ENCODE data around the gene PRPF38B.

The PRPF38B gene

GRCh38 chr1:108734171-108734865 lies 42.2 kb downstream of the PRPF38B start:
- Histone ChIP-seq H3K36me3 (ENCODE audit: control insufficient read depth, insufficient read depth, low read length) (no peaks in the 10 kb centered on the region), H3K27me3 (ENCODE audit: control insufficient read depth, insufficient read depth, low read length) (no peaks in the 10 kb centered on the region), H3K9ac (ENCODE audit: low read length) (no peak overlapping the region), H3K4me3 (ENCODE audit: low read length) (no peak overlapping the region), H3K27ac (ENCODE audit: low read depth, low read length) (no peak overlapping the region), H3K4me1 (ENCODE audit: control insufficient read depth, insufficient read depth, low read length) (no peaks in the 10 kb centered on the region)

- Histone ChIP-seq H3K9ac (ENCODE audit: low read length) (no peak overlapping the region), H3K27me3 (ENCODE audit: control insufficient read depth, insufficient read depth, low read length) (no peaks in the 10 kb centered on the region), H3K4me3 (ENCODE audit: low read length) (no peak overlapping the region), H3K36me3 (ENCODE audit: control insufficient read depth, insufficient read depth, low read length) (no peaks in the 10 kb centered on the region), H3K27ac (ENCODE audit: low read depth, low read length) (no peak overlapping the region), H3K4me1 (ENCODE audit: control insufficient read depth, insufficient read depth, low read length) (no peaks in the 10 kb centered on the region)
Observed at GRCh38 chr1:108742253-108742652, 50.1 kb downstream of the PRPF38B start.

- Histone ChIP-seq H3K27ac (ENCODE audit: low read depth, low read length) (peak overlapping the region; percentile 38), H3K4me1 (ENCODE audit: control insufficient read depth, insufficient read depth, low read length) (peaks cover 3% of the 10 kb centered on the region), H3K9ac (ENCODE audit: low read length) (no peak overlapping the region), H3K36me3 (ENCODE audit: control insufficient read depth, insufficient read depth, low read length) (no peaks in the 10 kb centered on the region), H3K4me3 (ENCODE audit: low read length) (peak overlapping the region; percentile 32), H3K27me3 (ENCODE audit: control insufficient read depth, insufficient read depth, low read length) (no peaks in the 10 kb centered on the region)
Observed at GRCh38 chr1:108745980-108746381, 53.9 kb downstream of the PRPF38B start.

GRCh38 chr1:108746382-108747170 lies 54.5 kb downstream of the PRPF38B start, which contains the start of gene STXBP3:
STXBP3 (plus strand) TSS chr1:108746674; CDS start chr1:108746738, 64 bp downstream.
- H3K27ac ChIP-seq (ENCODE audit: low read depth, low read length): peak within 1 kb of the TSS; percentile 96
- H3K9ac ChIP-seq (ENCODE audit: low read length): peak within 1 kb of the TSS; percentile 97
- no peaks in the 10 kb centered on the region for H3K36me3 ChIP-seq (ENCODE audit: control insufficient read depth, insufficient read depth, low read length)
- peaks cover 5% of the 10 kb centered on the region for H3K4me1 ChIP-seq (ENCODE audit: control insufficient read depth, insufficient read depth, low read length)
- H3K27me3 ChIP-seq (ENCODE audit: control insufficient read depth, insufficient read depth, low read length): no peaks in the 10 kb centered on the region
- peak within 1 kb of the TSS; percentile 92 for H3K4me3 ChIP-seq (ENCODE audit: low read length)

GRCh38 chr1:108747171-108747850 lies 55.2 kb downstream of the PRPF38B start:
- Histone ChIP-seq H3K36me3 (ENCODE audit: control insufficient read depth, insufficient read depth, low read length) (no peaks in the 10 kb centered on the region), H3K9ac (ENCODE audit: low read length) (peak overlapping the region; percentile 97), H3K4me1 (ENCODE audit: control insufficient read depth, insufficient read depth, low read length) (peaks cover 5% of the 10 kb centered on the region), H3K4me3 (ENCODE audit: low read length) (peak overlapping the region; percentile 92), H3K27ac (ENCODE audit: low read depth, low read length) (peak overlapping the region; percentile 96), H3K27me3 (ENCODE audit: control insufficient read depth, insufficient read depth, low read length) (no peaks in the 10 kb centered on the region)

- Histone ChIP-seq H3K27ac (ENCODE audit: low read depth, low read length) (no peak overlapping the region), H3K4me3 (ENCODE audit: low read length) (no peak overlapping the region), H3K36me3 (ENCODE audit: control insufficient read depth, insufficient read depth, low read length) (peaks cover 2% of the 10 kb centered on the region), H3K9ac (ENCODE audit: low read length) (no peak overlapping the region), H3K27me3 (ENCODE audit: control insufficient read depth, insufficient read depth, low read length) (no peaks in the 10 kb centered on the region), H3K4me1 (ENCODE audit: control insufficient read depth, insufficient read depth, low read length) (peaks cover 5% of the 10 kb centered on the region)
Observed at GRCh38 chr1:108747898-108748297, 55.8 kb downstream of the PRPF38B start.

- no peak overlapping the region for H3K27ac ChIP-seq (ENCODE audit: low read depth, low read length)
- peaks cover 2% of the 10 kb centered on the region for H3K36me3 ChIP-seq (ENCODE audit: control insufficient read depth, insufficient read depth, low read length)
- H3K4me1 ChIP-seq (ENCODE audit: control insufficient read depth, insufficient read depth, low read length): peaks cover 5% of the 10 kb centered on the region
- H3K9ac ChIP-seq (ENCODE audit: low read length): no peak overlapping the region
- H3K4me3 ChIP-seq (ENCODE audit: low read length): no peak overlapping the region
- H3K27me3 ChIP-seq (ENCODE audit: control insufficient read depth, insufficient read depth, low read length): no peaks in the 10 kb centered on the region
Observed at GRCh38 chr1:108749081-108749480, 57.0 kb downstream of the PRPF38B start.

- Histone ChIP-seq H3K27ac (ENCODE audit: low read depth, low read length) (no peak overlapping the region), H3K36me3 (ENCODE audit: control insufficient read depth, insufficient read depth, low read length) (peaks cover 2% of the 10 kb centered on the region), H3K4me3 (ENCODE audit: low read length) (no peak overlapping the region)
Observed at GRCh38 chr1:108750476-108751181, 58.5 kb downstream of the PRPF38B start.

More at GRCh38 chr1:108750476-108751181, 58.5 kb downstream of the PRPF38B start:
- Histone ChIP-seq H3K27me3 (ENCODE audit: control insufficient read depth, insufficient read depth, low read length) (no peaks in the 10 kb centered on the region), H3K4me1 (ENCODE audit: control insufficient read depth, insufficient read depth, low read length) (peaks cover 5% of the 10 kb centered on the region), H3K9ac (ENCODE audit: low read length) (no peak overlapping the region)

Measured in rectal smooth muscle tissue (tissue), 1 donor.